Endodermal cell (in vitro differentiated cells): ENCODE data around the gene GNAL. TPM values are rescaled to one million over a fixed set of nuclear protein-coding genes. Genes with fewer than 3 reads are reported as not detected.
A peak's percentile ranks its signal among the peaks of the same experiment; 100 is the strongest.

Source experiments
- DNase-seq: peaks from one replicate; pipeline ENCODE4 v3.0.0-alpha.2; 2017
- H3K27ac ChIP-seq: 2 replicates; pipeline ENCODE4 v1.5.1; 2013; ENCODE audit warnings: mild to moderate bottlenecking, low read depth, low read length, moderate library complexity
- H3K27me3 ChIP-seq: 2 replicates; pipeline ENCODE4 v1.6.1; 2013; ENCODE audit warnings: mild to moderate bottlenecking, low read length, moderate library complexity; ENCODE audit not compliant: insufficient read depth, control insufficient read depth, poor library complexity, severe bottlenecking
- H3K36me3 ChIP-seq: 2 replicates; pipeline ENCODE4 v1.7.0; 2013; ENCODE audit warnings: mild to moderate bottlenecking, low read length, moderate library complexity; ENCODE audit not compliant: control insufficient read depth, insufficient read depth
- H3K4me1 ChIP-seq: one replicate; pipeline ENCODE4 v1.7.0; 2013; ENCODE audit warnings: low read length; ENCODE audit not compliant: control insufficient read depth, insufficient read depth
- H3K4me3 ChIP-seq: 2 replicates; pipeline ENCODE4 v1.5.1; 2013; ENCODE audit warnings: mild to moderate bottlenecking, low read length, moderate library complexity
- H3K9ac ChIP-seq: 2 replicates; pipeline ENCODE4 v1.6.1; 2013; ENCODE audit warnings: mild to moderate bottlenecking, low read length, moderate library complexity; ENCODE audit not compliant: poor library complexity, severe bottlenecking; ENCODE audit errors: extremely low read depth
- H3K9me3 ChIP-seq: 2 replicates; pipeline ENCODE4 v1.6.1; 2013; ENCODE audit warnings: mild to moderate bottlenecking, low read length, moderate library complexity; ENCODE audit not compliant: control insufficient read depth
- H3K27ac Mint-ChIP-seq: 2 replicates; pipeline ENCODE4 v1.8.0; 2020; ENCODE audit warnings: mixed read lengths
- H3K27me3 Mint-ChIP-seq: 2 replicates; pipeline ENCODE4 v1.8.0; 2021; ENCODE audit warnings: mild to moderate bottlenecking, mixed read lengths; ENCODE audit not compliant: insufficient read depth
- H3K36me3 Mint-ChIP-seq: 2 replicates; pipeline ENCODE4 v1.8.0; 2020; ENCODE audit warnings: low read depth, mixed read lengths
- H3K4me1 Mint-ChIP-seq: 2 replicates; pipeline ENCODE4 v1.8.0; 2020; ENCODE audit warnings: mixed read lengths
- H3K4me3 Mint-ChIP-seq: 2 replicates; pipeline ENCODE4 v1.8.0; 2020; ENCODE audit warnings: mild to moderate bottlenecking, moderate library complexity, mixed read lengths
- H3K9me3 Mint-ChIP-seq: 2 replicates; pipeline ENCODE4 v1.8.0; 2020; ENCODE audit warnings: mild to moderate bottlenecking, mixed read lengths
- CTCF ChIP-seq: fragments of 200-600 bp; sonication (generic); conservative IDR thresholded peaks from 2 replicates; pipeline ENCODE4 v1.5.0; 2021; ENCODE audit warnings: antibody characterized with exemption, mild to moderate bottlenecking
- WGBS, 2 experiments: methylation state at CpG; one replicate each; pipeline versions ENCODE4 v1.1.5 to v1.1.7; 2013; ENCODE audit warnings: missing lambda C conversion rate in 2 of 2, mixed read lengths in 1 of 2; ENCODE audit not compliant: insufficient coverage in 1 of 2, insufficient read length in 1 of 2; 5-methylcytosine and 5-hydroxymethylcytosine counted together
- total RNA-seq, 2 donors: library from RNA; stranded (reverse); fragmentation: NEBNext Ultra II Directional in 1 of 2; extraction: Animal tissue kit (Norgen Biotek cat#: 25700) in 1 of 2; gene quantifications; 2 replicates in 1 of 2; 3 replicates in 1 of 2; pipeline ENCODE4 v1.2.1, GENCODE V29; 2021

The GNAL gene
- total RNA-seq, 2 donors from 2014 or later = 37.9 to 58.2 TPM

- WGBS, 2 experiments = 80 to 87% methylated on average over 6 to 16 of the region's 17 CpGs
- peaks cover 7% of the 10 kb centered on the region for H3K36me3 ChIP-seq
- peaks cover 20% of the 10 kb centered on the region for H3K36me3 Mint-ChIP-seq
- no peaks in the 10 kb centered on the region for H3K27me3 ChIP-seq
- H3K4me1 ChIP-seq = no peaks in the 10 kb centered on the region
- peaks cover 12% of the 10 kb centered on the region for H3K4me1 Mint-ChIP-seq
- no peak for TF ChIP-seq CTCF
- H3K27ac ChIP-seq = no peak overlapping the region
- DNase-seq = no peak
- H3K4me3 Mint-ChIP-seq = no peak overlapping the region
- no peaks in the 10 kb centered on the region for H3K9me3 ChIP-seq
- no peak overlapping the region for H3K9ac ChIP-seq
- H3K27ac Mint-ChIP-seq = peak overlapping the region; percentile 74
- H3K27me3 Mint-ChIP-seq = no peaks in the 10 kb centered on the region
- H3K4me3 ChIP-seq = no peak overlapping the region
- no peaks in the 10 kb centered on the region for H3K9me3 Mint-ChIP-seq
Observed at GRCh38 chr18:11860594-11861450, 171.8 kb downstream of the GNAL start.

GRCh38 chr18:11861583-11862288, 172.7 kb downstream of the GNAL start:
- no peak overlapping the region for H3K27ac Mint-ChIP-seq

More at GRCh38 chr18:11861583-11862288, 172.7 kb downstream of the GNAL start:
- TF ChIP-seq CTCF = no peak
- Mint-ChIP-seq H3K9me3 (no peaks in the 10 kb centered on the region), H3K27me3 (no peaks in the 10 kb centered on the region), H3K4me1 (peaks cover 7% of the 10 kb centered on the region), H3K36me3 (peaks cover 28% of the 10 kb centered on the region), H3K4me3 (no peak overlapping the region)
- Histone ChIP-seq H3K9ac (no peak overlapping the region), H3K9me3 (no peaks in the 10 kb centered on the region), H3K4me1 (no peaks in the 10 kb centered on the region), H3K27me3 (no peaks in the 10 kb centered on the region), H3K4me3 (no peak overlapping the region), H3K36me3 (peaks cover 13% of the 10 kb centered on the region), H3K27ac (no peak overlapping the region)
- WGBS, 2 experiments = 96 to 98% methylated on average over 19 to 20 of the region's 20 CpGs
- peak; percentile 30 for DNase-seq
